Activated CD8-positive, alpha-beta memory T cell treated with anti-CD3 and anti-CD28 coated beads, Interleukin-2, amount 50 U/mL, for 4 hours (primary cell): ENCODE measurements around the gene ADSS1.
"Not testable (repeated sequence)": the region's sequence is repeated elsewhere in the genome, so short reads cannot be mapped to it uniquely, and the experiment has no call there.

Experiments used
- DNase-seq: peaks from one replicate; pipeline ENCODE4 v3.0.0-alpha.2; 2020

Gene ADSS1

DNA sequence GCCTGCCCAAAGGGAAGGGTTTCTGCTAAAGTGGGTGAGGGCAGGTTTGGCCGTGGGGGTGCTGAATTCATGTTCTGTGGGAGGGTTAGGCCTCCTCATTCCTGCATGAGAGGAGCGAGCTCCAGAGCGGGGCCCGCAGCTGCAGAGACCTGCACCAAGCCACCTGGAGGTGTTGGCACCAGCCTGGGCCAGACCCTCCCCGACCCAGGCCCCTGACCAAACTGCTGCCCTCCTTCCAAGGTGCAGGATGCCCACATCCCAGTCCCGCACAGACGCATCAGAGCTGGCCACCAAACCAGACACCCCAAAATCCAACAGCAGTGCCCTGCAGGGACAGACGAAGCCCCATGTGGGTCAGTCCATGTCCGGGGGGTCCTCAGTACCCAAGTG, 10.6 kb downstream of the ADSS1 start:
- no peak for DNase-seq

GRCh38 chr14:104734991-104735779, 11.2 kb downstream of the ADSS1 start:
- no peak for DNase-seq

DNA sequence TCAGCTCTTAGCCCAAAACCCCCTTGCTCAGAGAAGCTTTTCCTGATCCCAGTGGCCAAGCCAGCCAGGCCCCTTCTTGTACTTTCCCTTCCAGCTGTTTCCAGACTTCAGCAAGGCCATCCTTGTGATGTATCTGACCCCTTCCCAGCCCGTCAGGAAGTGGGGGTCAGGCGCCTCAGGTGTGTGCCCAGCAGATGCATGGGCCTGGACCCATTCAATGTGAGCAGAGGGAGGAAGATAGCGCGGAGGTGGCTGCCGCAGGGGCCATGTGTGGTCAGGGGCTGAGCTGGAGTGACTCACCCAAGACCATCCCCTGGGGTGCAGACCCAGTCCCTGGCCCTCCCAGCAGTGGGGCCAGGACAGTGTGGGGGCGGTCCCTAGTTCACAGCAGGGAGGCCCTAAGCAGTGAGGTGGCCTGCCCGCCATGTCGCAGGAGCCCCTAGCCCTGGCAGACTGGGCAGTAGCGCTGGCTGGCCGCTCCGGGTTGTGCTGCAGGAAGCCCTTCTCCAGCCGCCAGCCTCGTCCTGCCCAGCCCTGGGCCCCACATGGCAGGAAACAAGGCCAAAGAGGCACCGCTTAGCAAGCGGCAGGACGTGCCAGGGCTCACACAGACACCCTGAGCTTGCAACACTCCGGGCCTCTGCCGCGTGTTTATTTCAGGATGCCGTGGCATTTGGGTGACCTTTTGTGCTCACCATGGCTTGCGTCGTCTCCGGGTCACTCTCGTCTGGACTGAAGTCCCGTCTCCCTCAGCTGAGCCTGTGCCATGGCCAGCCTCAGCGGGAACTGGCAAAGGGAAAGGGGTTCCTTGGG, 12.0 kb downstream of the ADSS1 start:
- no peak for DNase-seq

- no peak for DNase-seq
Measured at GRCh38 chr14:104738375-104739019, 14.5 kb downstream of the ADSS1 start.

GRCh38 chr14:104739026-104739425, 15.0 kb downstream of the ADSS1 start:
- DNase-seq = no peak

DNA sequence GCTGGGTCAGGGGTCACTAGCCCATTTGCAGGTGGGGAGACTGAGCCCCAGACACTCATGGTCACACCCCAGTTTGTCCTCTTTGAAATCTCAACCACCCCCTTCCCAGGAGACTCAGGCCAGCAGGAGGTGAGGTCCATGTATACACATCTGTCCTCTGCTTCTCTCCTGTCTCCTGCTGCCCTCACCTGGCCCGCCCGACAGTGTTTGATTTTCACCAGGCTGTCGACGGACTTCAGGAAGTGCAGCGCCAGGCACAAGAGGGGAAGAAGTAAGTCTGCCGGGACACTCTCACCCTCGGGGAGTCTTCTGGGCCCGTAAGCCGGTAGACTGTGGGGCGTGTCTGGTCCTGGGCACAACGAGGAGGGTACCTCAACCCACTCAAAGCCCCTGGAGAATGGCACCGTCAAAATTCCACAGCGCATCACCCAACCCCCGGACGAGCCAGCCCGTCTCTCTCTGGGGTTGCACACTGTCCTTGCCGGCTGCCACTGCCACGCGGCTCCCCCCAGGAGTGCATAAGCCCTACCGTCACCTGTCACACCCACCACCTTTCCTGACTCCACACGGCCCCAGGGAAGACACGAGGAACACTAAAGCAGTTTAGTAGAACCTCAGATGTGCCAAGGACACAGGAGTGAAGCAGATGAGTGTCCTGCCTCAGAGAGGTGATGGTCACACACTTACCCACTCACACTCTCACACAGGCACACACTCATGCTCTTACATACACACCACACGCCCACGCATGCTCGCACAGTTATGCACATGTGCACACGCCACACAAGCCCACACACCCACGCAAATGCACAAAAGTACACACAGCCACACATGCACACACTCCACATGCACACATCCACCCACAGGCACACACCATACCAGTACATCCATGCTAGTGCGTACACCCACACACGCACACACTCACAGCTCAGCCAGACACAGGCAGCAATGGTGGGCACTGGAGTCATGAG, 15.8 kb downstream of the ADSS1 start:
- DNase-seq = no peak

DNA sequence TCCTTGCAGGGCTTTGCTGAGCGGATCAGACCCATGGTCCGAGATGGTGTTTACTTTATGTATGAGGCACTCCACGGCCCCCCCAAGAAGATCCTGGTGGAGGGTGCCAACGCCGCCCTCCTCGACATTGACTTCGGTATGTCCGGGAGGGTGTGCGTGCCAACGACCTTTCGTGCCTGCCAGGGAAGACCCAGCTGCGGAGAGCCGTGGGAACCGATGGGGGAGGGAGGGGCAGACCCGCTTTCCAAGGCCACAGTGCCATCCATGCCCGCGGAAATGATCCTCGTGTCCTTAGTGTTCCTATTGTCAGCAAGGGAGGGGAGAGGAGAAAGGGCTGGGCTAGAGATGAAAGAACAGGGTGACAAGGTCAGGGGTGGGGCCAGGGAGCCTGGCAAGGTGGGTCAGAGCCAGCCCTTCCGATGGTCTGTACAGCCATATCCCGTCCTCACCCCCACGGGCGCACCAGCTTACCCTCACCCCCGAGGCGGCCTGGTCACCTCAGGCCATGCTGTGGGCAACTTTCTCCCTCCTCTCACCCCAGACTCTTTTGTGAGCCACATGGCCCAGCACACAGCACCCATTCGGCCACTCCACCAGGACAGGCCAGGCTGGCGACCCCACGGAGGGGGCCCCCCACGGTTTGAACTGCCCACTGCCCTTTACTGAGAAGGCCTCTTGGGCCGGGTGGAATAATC, 17.2 kb downstream of the ADSS1 start:
- DNase-seq = no peak

DNA sequence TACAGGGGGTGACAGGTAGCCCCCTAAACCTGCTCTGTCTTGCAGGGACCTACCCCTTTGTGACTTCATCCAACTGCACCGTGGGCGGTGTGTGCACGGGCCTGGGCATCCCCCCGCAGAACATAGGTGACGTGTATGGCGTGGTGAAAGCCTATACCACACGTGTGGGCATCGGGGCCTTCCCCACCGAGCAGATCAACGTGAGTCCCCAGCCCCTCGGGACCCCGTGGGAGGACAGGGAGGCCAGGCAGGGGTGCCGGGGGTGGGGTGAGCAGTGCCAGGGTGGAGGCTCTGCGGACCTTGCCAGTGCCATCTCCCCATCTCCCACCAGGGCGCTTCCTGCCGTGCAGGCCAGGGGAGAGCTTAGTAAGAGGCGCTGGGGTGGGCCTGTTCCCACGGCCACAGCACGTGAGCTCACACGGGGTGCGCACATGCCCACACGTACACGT, 17.8 kb downstream of the ADSS1 start:
- DNase-seq = no peak

- DNase-seq = no peak
Measured at GRCh38 chr14:104742586-104743455, 18.8 kb downstream of the ADSS1 start.

GRCh38 chr14:104743461-104744380, 19.7 kb downstream of the ADSS1 start:
- no peak for DNase-seq

DNA sequence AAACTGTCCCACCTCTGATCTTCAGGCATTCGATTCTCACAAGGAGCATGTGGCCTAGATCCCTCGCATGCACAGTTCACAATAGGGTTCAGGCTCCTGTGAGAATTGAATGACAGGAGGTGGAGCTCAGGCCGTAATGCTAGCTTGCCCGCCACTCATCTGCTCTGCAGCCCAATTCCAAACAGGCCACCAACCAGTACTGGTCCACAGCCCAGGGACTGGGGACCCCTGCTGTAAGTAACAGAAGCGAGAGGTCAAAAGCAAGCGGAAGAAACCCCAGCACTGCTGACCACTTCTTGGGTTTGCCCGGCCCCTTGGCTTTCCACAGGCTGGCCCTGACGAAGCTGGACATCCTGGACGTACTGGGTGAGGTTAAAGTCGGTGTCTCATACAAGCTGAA, 20.5 kb downstream of the ADSS1 start:
- no peak for DNase-seq

- DNase-seq = no peak
Measured at GRCh38 chr14:104745431-104745830, 21.4 kb downstream of the ADSS1 start.

DNA sequence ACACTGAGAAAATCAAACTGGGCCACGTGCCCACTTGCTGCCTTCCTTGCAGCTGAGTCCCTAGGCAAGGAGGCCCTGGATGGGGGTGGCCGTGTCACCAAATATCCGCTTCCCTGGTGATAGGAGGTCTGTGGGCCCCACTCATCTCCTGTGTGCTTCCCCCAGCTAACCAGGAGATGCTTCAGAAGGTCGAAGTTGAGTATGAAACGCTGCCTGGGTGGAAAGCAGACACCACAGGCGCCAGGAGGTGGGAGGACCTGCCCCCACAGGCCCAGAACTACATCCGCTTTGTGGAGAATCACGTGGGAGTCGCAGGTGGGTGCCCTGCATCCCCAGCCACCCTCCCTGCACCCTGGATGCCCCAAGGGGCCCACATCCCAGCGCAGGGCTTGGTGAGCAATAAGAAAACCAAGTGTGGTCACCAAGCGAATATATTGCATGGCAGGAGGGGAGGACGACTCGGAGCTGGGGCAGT, 22.1 kb downstream of the ADSS1 start:
- no peak for DNase-seq

DNA sequence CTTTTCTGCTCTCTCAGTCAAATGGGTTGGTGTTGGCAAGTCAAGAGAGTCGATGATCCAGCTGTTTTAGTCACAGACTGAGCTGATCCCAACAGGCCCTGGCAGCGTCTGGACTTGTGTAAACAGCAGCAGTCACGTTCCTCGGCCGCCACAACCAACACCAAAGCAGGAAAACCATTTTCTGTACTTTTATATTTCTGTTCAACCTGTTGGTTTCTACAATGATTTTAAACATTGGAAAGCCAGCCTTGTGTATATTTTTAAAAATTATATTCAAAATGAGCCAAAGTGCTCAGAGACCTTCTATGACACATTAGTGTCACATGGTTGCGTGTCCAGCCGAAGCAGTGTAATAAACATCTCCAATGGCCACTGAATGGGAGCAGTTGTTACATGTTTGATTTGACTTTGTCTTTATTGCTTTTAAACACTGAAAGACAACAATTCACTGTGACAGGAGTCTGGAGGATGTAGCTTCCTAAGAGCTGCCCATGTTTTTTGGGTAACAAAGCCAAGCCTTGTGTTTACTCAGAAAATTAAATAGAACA, 23.0 kb downstream of the ADSS1 start:
- no peak for DNase-seq

DNA sequence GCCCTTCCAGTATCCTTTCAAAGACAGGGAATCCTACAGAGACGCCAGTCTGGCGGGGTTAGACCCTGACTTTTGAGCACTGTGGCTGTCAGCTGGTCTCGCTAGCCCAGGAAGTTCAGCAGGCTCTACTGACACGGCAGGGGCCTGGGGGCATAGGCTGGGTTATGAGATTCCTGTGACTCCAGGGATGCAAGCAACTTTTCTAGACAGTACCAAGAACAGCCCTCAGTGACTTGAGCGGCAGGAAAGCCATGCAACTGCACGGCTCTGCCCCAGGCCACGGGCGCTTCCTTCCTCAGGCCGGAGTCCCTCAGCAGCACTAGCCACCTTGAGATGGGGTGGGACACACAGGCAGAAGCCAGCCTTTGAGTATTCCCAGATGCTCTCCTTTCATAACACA, 23.8 kb downstream of the ADSS1 start:
- DNase-seq = no peak

- DNase-seq = no peak
Measured at GRCh38 chr14:104749111-104749649, 25.2 kb downstream of the ADSS1 start.

GRCh38 chr14:104750056-104750752, 26.2 kb downstream of the ADSS1 start:
- no peak for DNase-seq

DNA sequence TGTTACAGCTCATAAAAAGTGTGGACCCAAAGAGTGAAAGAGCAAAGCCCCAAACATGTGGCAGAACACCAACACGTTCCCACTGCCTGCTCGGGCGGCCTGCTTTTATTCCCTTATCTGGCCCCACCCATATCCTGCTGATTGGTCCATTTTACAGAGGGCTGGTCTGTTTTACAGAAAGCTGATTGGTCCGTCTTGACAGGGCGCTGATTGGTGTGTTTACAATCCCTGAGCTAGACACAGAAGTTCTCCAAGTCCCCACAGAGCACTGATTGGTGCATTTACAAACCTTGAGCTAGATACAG, 26.7 kb downstream of the ADSS1 start:
- not testable (repeated sequence) for DNase-seq
